H9 (cell line): Measurements from ENCODE around the gene MAPK8IP1. TPM values are rescaled to one million over a fixed set of nuclear protein-coding genes. Genes with fewer than 3 reads are reported as not detected.

Experiments
- DNase-seq: peaks from one replicate; pipeline ENCODE4 v3.0.0-alpha.2; 2017
- H2AFZ ChIP-seq: one replicate; pipeline ENCODE4 v1.6.1; 2013; ENCODE audit warnings: mild to moderate bottlenecking, low read length, control low read depth, moderate library complexity
- H2AK5ac ChIP-seq: 2 replicates; pipeline ENCODE4 v1.6.1; 2013; ENCODE audit warnings: low read length, control low read depth, mixed read lengths; ENCODE audit not compliant: insufficient read length
- H2BK120ac ChIP-seq: one replicate; pipeline ENCODE4 v1.6.1; 2013; ENCODE audit warnings: low read depth, mild to moderate bottlenecking, low read length, control low read depth, inconsistent platforms; ENCODE audit not compliant: poor library complexity, severe bottlenecking
- H2BK12ac ChIP-seq: 2 replicates; pipeline ENCODE4 v1.6.1; 2013; ENCODE audit warnings: low read length, control low read depth, mixed read lengths, low read depth; ENCODE audit not compliant: insufficient read length
- H2BK15ac ChIP-seq: 2 replicates; pipeline ENCODE4 v1.6.1; 2013; ENCODE audit warnings: low read depth, low read length, control low read depth
- H2BK20ac ChIP-seq: one replicate; pipeline ENCODE4 v1.6.1; 2013; ENCODE audit warnings: low read depth, mild to moderate bottlenecking, low read length, control low read depth, inconsistent platforms; ENCODE audit not compliant: poor library complexity, severe bottlenecking
- H2BK5ac ChIP-seq: 2 replicates; pipeline ENCODE4 v1.6.1; 2013; ENCODE audit warnings: low read length, control low read depth, mixed read lengths; ENCODE audit not compliant: insufficient read length
- H3K14ac ChIP-seq: 2 replicates; pipeline ENCODE4 v1.6.1; 2013; ENCODE audit warnings: low read length, control low read depth; ENCODE audit not compliant: insufficient read depth
- H3K18ac ChIP-seq: 2 replicates; pipeline ENCODE4 v1.6.1; 2013; ENCODE audit warnings: low read depth, mild to moderate bottlenecking, mixed read lengths, low read length, control low read depth; ENCODE audit not compliant: insufficient read length
- H3K23ac ChIP-seq: 2 replicates; pipeline ENCODE4 v1.6.1; 2013; ENCODE audit warnings: low read length, control low read depth, mixed read lengths, low read depth; ENCODE audit not compliant: insufficient read length
- H3K23me2 ChIP-seq: 2 replicates; pipeline ENCODE4 v1.6.1; 2013; ENCODE audit warnings: low read depth, mild to moderate bottlenecking, mixed read lengths, low read length, control low read depth; ENCODE audit not compliant: insufficient read length, poor library complexity, severe bottlenecking
- H3K27ac ChIP-seq: 2 replicates; pipeline ENCODE4 v1.5.1; 2013; ENCODE audit warnings: low read length, control low read depth, mixed read lengths, low read depth; ENCODE audit not compliant: insufficient read length
- H3K27me3 ChIP-seq: 2 replicates; pipeline ENCODE4 v1.6.1; 2013; ENCODE audit warnings: low read length, control low read depth, inconsistent platforms; ENCODE audit not compliant: insufficient read depth
- H3K4ac ChIP-seq: 2 replicates; pipeline ENCODE4 v1.6.1; 2013; ENCODE audit warnings: low read depth, mild to moderate bottlenecking, control low read depth, inconsistent platforms, low read length, moderate library complexity
- H3K4me1 ChIP-seq: 2 replicates; pipeline ENCODE4 v1.6.1; 2013; ENCODE audit warnings: low read length, control low read depth, inconsistent platforms; ENCODE audit not compliant: insufficient read depth
- H3K4me2 ChIP-seq: 2 replicates; pipeline ENCODE4 v1.6.1; 2013; ENCODE audit warnings: low read length, control low read depth, mixed read lengths; ENCODE audit not compliant: insufficient read length, insufficient read depth
- H3K56ac ChIP-seq: 2 replicates; pipeline ENCODE4 v1.6.1; 2013; ENCODE audit warnings: low read depth, mild to moderate bottlenecking, mixed read lengths, low read length, control low read depth; ENCODE audit not compliant: insufficient read length
- H3K79me1 ChIP-seq: 2 replicates; pipeline ENCODE4 v1.6.1; 2013; ENCODE audit warnings: low read depth, mild to moderate bottlenecking, moderate library complexity, low read length, control low read depth, inconsistent platforms; ENCODE audit not compliant: insufficient read depth, poor library complexity, severe bottlenecking
- H3K79me2 ChIP-seq: 2 replicates; pipeline ENCODE4 v1.6.1; 2013; ENCODE audit warnings: low read length, control low read depth, inconsistent platforms; ENCODE audit not compliant: insufficient read depth
- H3K9ac ChIP-seq: 2 replicates; pipeline ENCODE4 v1.6.1; 2013; ENCODE audit warnings: low read length, control low read depth, mixed read lengths; ENCODE audit not compliant: insufficient read length; ENCODE audit errors: extremely low read depth
- H3K9me3 ChIP-seq: one replicate; pipeline ENCODE4 v1.6.1; 2013; ENCODE audit warnings: low read depth, low read length, inconsistent platforms; ENCODE audit not compliant: control insufficient read depth
- H3T11ph ChIP-seq: one replicate; pipeline ENCODE4 v1.6.1; 2013; ENCODE audit warnings: mild to moderate bottlenecking, low read length, control low read depth, inconsistent platforms
- H4K20me1 ChIP-seq: one replicate; pipeline ENCODE4 v1.6.1; 2013; ENCODE audit not compliant: control insufficient read depth, insufficient read length, insufficient read depth
- H4K5ac ChIP-seq: 2 replicates; pipeline ENCODE4 v1.6.1; 2013; ENCODE audit warnings: low read depth, mild to moderate bottlenecking, mixed read lengths, low read length, control low read depth; ENCODE audit not compliant: insufficient read length
- H4K8ac ChIP-seq: replicated peaks from 2 replicates; pipeline ENCODE4 v1.6.1; 2013; ENCODE audit warnings: low read length, control low read depth, mixed read lengths, low read depth; ENCODE audit not compliant: insufficient read length
- H4K91ac ChIP-seq: 2 replicates; pipeline ENCODE4 v1.6.1; 2013; ENCODE audit warnings: low read depth, mild to moderate bottlenecking, moderate library complexity, mixed read lengths, low read length, control low read depth; ENCODE audit not compliant: insufficient read length
- H3K27ac Mint-ChIP-seq, 3 experiments: 2 replicates in 2 of 3; 3 replicates in 1 of 3; pipeline ENCODE4 v1.8.0; 2020 to 2021; ENCODE audit warnings: mixed read lengths in 3 of 3, mild to moderate bottlenecking in 1 of 3, moderate library complexity in 1 of 3
- H3K27me3 Mint-ChIP-seq: 2 replicates; pipeline ENCODE4 v1.8.0; 2021; ENCODE audit warnings: low read depth, mild to moderate bottlenecking, moderate library complexity, mixed read lengths
- H3K36me3 Mint-ChIP-seq, 3 experiments: 2 replicates in 2 of 3; 3 replicates in 1 of 3; pipeline ENCODE4 v1.8.0; 2020 to 2021; ENCODE audit warnings: low read depth in 3 of 3, mixed read lengths in 3 of 3; ENCODE audit not compliant: insufficient read depth in 1 of 3
- H3K4me1 Mint-ChIP-seq, 2 experiments: 2 replicates each; pipeline ENCODE4 v1.8.0; 2020; ENCODE audit warnings: mixed read lengths in 2 of 2
- H3K4me3 Mint-ChIP-seq, 2 experiments: 2 replicates in 1 of 2; 3 replicates in 1 of 2; pipeline ENCODE4 v1.8.0; 2020 to 2021; ENCODE audit warnings: mild to moderate bottlenecking in 2 of 2, mixed read lengths in 2 of 2, moderate library complexity in 1 of 2
- H3K9me3 Mint-ChIP-seq, 2 experiments: 2 replicates in 1 of 2; 3 replicates in 1 of 2; pipeline ENCODE4 v1.8.0; 2020; ENCODE audit warnings: mild to moderate bottlenecking in 2 of 2, mixed read lengths in 2 of 2, moderate library complexity in 1 of 2
- CTCF ChIP-seq: fragments of 200-600 bp; sonication (generic); conservative IDR thresholded peaks from 3 replicates; pipeline ENCODE4 v1.8.0; 2021; ENCODE audit warnings: antibody characterized with exemption, mild to moderate bottlenecking
- WGBS: extraction: QIAGEN DNeasy Blood & Tissue Kit; methylation state at CpG from one replicate; pipeline ENCODE4 v1.1.7; 2013; ENCODE audit warnings: missing lambda C conversion rate, low lambda C conversion rate, mixed read lengths; ENCODE audit not compliant: insufficient read length; ENCODE audit errors: extremely low coverage; 5-methylcytosine and 5-hydroxymethylcytosine counted together
- total RNA-seq: library from RNA; stranded (reverse); gene quantifications from 2 replicates; pipeline ENCODE4 v1.2.1, GENCODE V29; 2021

Gene MAPK8IP1
- total RNA-seq, 1 experiment from 2014 or later: 30.2 TPM

- Histone ChIP-seq H3K4me1 (peaks cover 4% of the 10 kb centered on the region), H2BK120ac (no peak overlapping the region), H3K14ac (no peak overlapping the region), H3K27ac (no peak overlapping the region), H2BK20ac (no peak overlapping the region), H3K27me3 (no peaks in the 10 kb centered on the region), H3K23ac (no peak overlapping the region), H3K4me2 (no peak overlapping the region), H4K20me1 (no peaks in the 10 kb centered on the region), H3K9ac (no peak overlapping the region), H3K9me3 (no peaks in the 10 kb centered on the region), H2BK12ac (no peak overlapping the region), H2BK15ac (no peak overlapping the region; the same call in 1 of the 2 replicates), H4K5ac (no peak overlapping the region), H3K79me1 (no peaks in the 10 kb centered on the region), H2BK5ac (no peak overlapping the region), H3K56ac (no peak overlapping the region), H3K18ac (no peak overlapping the region), H4K91ac (no peak overlapping the region), H3K79me2 (no peaks in the 10 kb centered on the region; the same call in 1 of the 2 replicates), H2AK5ac (no peak overlapping the region), H3K4ac (no peak overlapping the region), H4K8ac (no peak overlapping the region), H3K23me2 (no peaks in the 10 kb centered on the region), H3T11ph (no peak overlapping the region), H2AFZ (no peak overlapping the region)
- DNase-seq: no peak
- Mint-ChIP-seq H3K4me1 (peaks cover 42 to 64% of the 10 kb centered on the region in 2 experiments), H3K36me3 (peaks cover 8 to 27% (median 23%) of the 10 kb centered on the region in 3 experiments; a peak in 6 of 7 replicates), H3K4me3 (no peak overlapping the region; a peak in 1 of 5 replicates), H3K9me3 (no peaks in the 10 kb centered on the region), H3K27me3 (no peaks in the 10 kb centered on the region), H3K27ac (no peak overlapping the region)
- WGBS: no CpG with 5 or more reads among the region's 6 CpGs
- TF ChIP-seq CTCF: no peak
These were observed 29.4 kb upstream of the MAPK8IP1 start for GRCh38 chr11:45856044-45856468.
